SK-N-SH (cell line): Measurements from ENCODE around the gene MAS1L. TPM values are rescaled to one million over a fixed set of nuclear protein-coding genes. Genes with fewer than 3 reads are reported as not detected.

Experiments
- CTCF ChIA-PET: fragments of 300-600, 350-600 bp; formaldehyde crosslinking; extraction: SDS; loops from one replicate; lab custom pipeline; 2021; lab: Yijun Ruan, JAX
- POLR2A ChIA-PET: fragments of 350-600 bp; sonication (Branson Sonifier 250); formaldehyde crosslinking; extraction: SDS; loops from one replicate; lab custom pipeline; 2020; ENCODE audit warnings: antibody characterized with exemption, inconsistent platforms; lab: Yijun Ruan, JAX
- DNase-seq: peaks from one replicate; pipeline ENCODE4 v3.0.0; 2012
- H2AFZ ChIP-seq: fragments of 200-600 bp; sonication (generic); 2 replicates; pipeline ENCODE4 v1.8.1; 2016; ENCODE audit warnings: antibody characterized with exemption, mild to moderate bottlenecking, low read depth
- H3F3A ChIP-seq: fragments of 200-600 bp; sonication (generic); replicated peaks from 2 replicates; pipeline ENCODE3; 2016; ENCODE audit warnings: antibody characterized with exemption, mild to moderate bottlenecking; ENCODE audit not compliant: insufficient read depth
- H3K27ac ChIP-seq, 2 experiments: fragments of 200-500 bp in 1 of 2; fragments of 200-600 bp in 1 of 2; sonication (Bioruptor generic) in 1 of 2; sonication (generic), shearing (Covaris generic) in 1 of 2; 2 replicates each; pipeline versions ENCODE4 v1.5.1 to v1.6.1; 2014 to 2016; ENCODE audit warnings: low read depth in 2 of 2, inconsistent platforms in 1 of 2, low read length in 1 of 2, mild to moderate bottlenecking in 1 of 2, mixed read lengths in 1 of 2
- H3K27me3 ChIP-seq: fragments of 200-600 bp; sonication (generic), shearing (Covaris generic); 2 replicates; pipeline ENCODE4 v1.6.1; 2016; ENCODE audit warnings: mixed run types; ENCODE audit not compliant: insufficient read depth
- H3K36me3 ChIP-seq, 2 experiments: fragments of 200-500 bp in 1 of 2; fragments of 200-600 bp in 1 of 2; sonication (Bioruptor generic) in 1 of 2; sonication (generic) in 1 of 2; replicated peaks in 1 of 2; 2 replicates each; pipeline versions ENCODE3 to v1.5.1; 2014 to 2016; ENCODE audit warnings: low read length in 1 of 2, mild to moderate bottlenecking in 1 of 2; ENCODE audit not compliant: insufficient read depth in 2 of 2, control insufficient read depth in 1 of 2
- H3K4me1 ChIP-seq, 2 experiments: fragments of 200-500 bp in 1 of 2; fragments of 200-600 bp in 1 of 2; sonication (Bioruptor generic) in 1 of 2; sonication (generic), shearing (Covaris generic) in 1 of 2; 2 replicates each; pipeline versions ENCODE4 v1.5.1 to v1.6.1; 2014 to 2016; ENCODE audit warnings: low read depth in 1 of 2, low read length in 1 of 2, mixed run types in 1 of 2; ENCODE audit not compliant: insufficient read depth in 2 of 2, control insufficient read depth in 1 of 2
- H3K4me2 ChIP-seq: fragments of 200-600 bp; sonication (generic), shearing (Covaris generic); 2 replicates; pipeline ENCODE4 v1.6.1; 2017; ENCODE audit warnings: mixed run types
- H3K4me3 ChIP-seq, 2 experiments: fragments of 200-500 bp in 1 of 2; fragments of 200-600 bp in 1 of 2; sonication (Bioruptor generic) in 1 of 2; sonication (generic), shearing (Covaris generic) in 1 of 2; 2 replicates each; pipeline versions ENCODE4 v1.5.1 to v1.8.1; 2014 to 2016; ENCODE audit warnings: low read depth in 2 of 2, inconsistent platforms in 1 of 2, low read length in 1 of 2, mild to moderate bottlenecking in 1 of 2, mixed read lengths in 1 of 2, moderate library complexity in 1 of 2
- H3K79me2 ChIP-seq: fragments of 200-600 bp; sonication (generic); 2 replicates; pipeline ENCODE4 v1.8.1; 2017; ENCODE audit warnings: mild to moderate bottlenecking; ENCODE audit not compliant: insufficient read depth
- H3K9ac ChIP-seq: fragments of 200-600 bp; sonication (generic); 2 replicates; pipeline ENCODE4 v1.6.1; 2017; ENCODE audit warnings: mixed run types
- H3K9me2 ChIP-seq: fragments of 200-600 bp; sonication (generic); 2 replicates; pipeline ENCODE4 v1.6.1; 2017; ENCODE audit warnings: mixed run types
- H3K9me3 ChIP-seq: fragments of 200-600 bp; sonication (generic); 2 replicates; pipeline ENCODE4 v1.6.1; 2017; ENCODE audit warnings: mixed run types, mild to moderate bottlenecking, moderate library complexity
- H4K20me1 ChIP-seq: fragments of 200-600 bp; sonication (generic); 2 replicates; pipeline ENCODE4 v1.6.1; 2017; ENCODE audit warnings: mild to moderate bottlenecking, mixed run types; ENCODE audit not compliant: insufficient read depth
- EP300 ChIP-seq, 2 experiments: IDR thresholded peaks; 2 replicates each; pipeline versions ENCODE4 v1.4.0 to v1.6.1; 2012; ENCODE audit warnings: borderline replicate concordance in 1 of 2, low read depth in 1 of 2, low read length in 1 of 2
- FOSL2 ChIP-seq: IDR thresholded peaks from 2 replicates; pipeline ENCODE4 v1.4.0; 2012; ENCODE audit warnings: low read depth, mild to moderate bottlenecking, moderate library complexity, borderline replicate concordance
- FOXJ3 ChIP-seq: sonication (generic); formaldehyde crosslinking; IDR thresholded peaks from 2 replicates; pipeline ENCODE4 v1.5.1; 2020; ENCODE audit warnings: mild to moderate bottlenecking, missing genetic modification reagents
- MAX ChIP-seq: IDR thresholded peaks from 2 replicates; pipeline ENCODE4 v1.4.0; 2012; ENCODE audit warnings: low read depth
- MEF2A ChIP-seq: IDR thresholded peaks from 2 replicates; pipeline ENCODE4 v1.4.0; 2012; ENCODE audit warnings: low read depth, borderline replicate concordance
- MXI1 ChIP-seq: IDR thresholded peaks from 2 replicates; pipeline ENCODE4 v1.6.1; 2012; ENCODE audit warnings: mild to moderate bottlenecking, low read depth, low read length, improper control_type of control experiment
- RCOR1 ChIP-seq: fragments of 150-350 bp; IDR thresholded peaks from 2 replicates; pipeline ENCODE4 v1.6.1; 2017; ENCODE audit warnings: antibody characterized with exemption, low read length
- RFX5 ChIP-seq: IDR thresholded peaks from 2 replicates; pipeline ENCODE4 v1.6.1; 2012; ENCODE audit warnings: mild to moderate bottlenecking, improper control_type of control experiment, low read length
- TAF1 ChIP-seq: IDR thresholded peaks from 2 replicates; pipeline ENCODE4 v1.6.1; 2012; ENCODE audit warnings: low read depth, mild to moderate bottlenecking, low read length, moderate library complexity, borderline replicate concordance
- YY1 ChIP-seq: IDR thresholded peaks from 2 replicates; pipeline ENCODE4 v1.4.0; 2012; ENCODE audit warnings: low read depth, mild to moderate bottlenecking
- WGBS: methylation state at CpG from one replicate; pipeline ENCODE4 v1.1.6; 2017; ENCODE audit warnings: low lambda C conversion rate; 5-methylcytosine and 5-hydroxymethylcytosine counted together
- polyA plus RNA-seq, 3 experiments: library from polyadenylated mRNA; depleted of rRNA; stranded (reverse); fragments of >200 nt; gene quantifications; 2 replicates each; pipeline ENCODE4 v1.2.3, GENCODE V29; 2012
- TF ChIP-seq, protein P1 (sequence below): IDR thresholded peaks from 2 replicates; pipeline ENCODE4 v1.4.0; 2012; ENCODE audit warnings: low read depth, borderline replicate concordance

The MAS1L gene
- polyA plus RNA-seq, 1 of the 3 experiments (the other 2 are of a cell fraction) = not detected

GRCh38 chr6:29530671-29531310, 43.0 kb upstream of the MAS1L start:
- no peak overlapping the region for H3K27ac ChIP-seq
- H3F3A ChIP-seq = no peaks in the 10 kb centered on the region
- TF ChIP-seq, protein P1, sequence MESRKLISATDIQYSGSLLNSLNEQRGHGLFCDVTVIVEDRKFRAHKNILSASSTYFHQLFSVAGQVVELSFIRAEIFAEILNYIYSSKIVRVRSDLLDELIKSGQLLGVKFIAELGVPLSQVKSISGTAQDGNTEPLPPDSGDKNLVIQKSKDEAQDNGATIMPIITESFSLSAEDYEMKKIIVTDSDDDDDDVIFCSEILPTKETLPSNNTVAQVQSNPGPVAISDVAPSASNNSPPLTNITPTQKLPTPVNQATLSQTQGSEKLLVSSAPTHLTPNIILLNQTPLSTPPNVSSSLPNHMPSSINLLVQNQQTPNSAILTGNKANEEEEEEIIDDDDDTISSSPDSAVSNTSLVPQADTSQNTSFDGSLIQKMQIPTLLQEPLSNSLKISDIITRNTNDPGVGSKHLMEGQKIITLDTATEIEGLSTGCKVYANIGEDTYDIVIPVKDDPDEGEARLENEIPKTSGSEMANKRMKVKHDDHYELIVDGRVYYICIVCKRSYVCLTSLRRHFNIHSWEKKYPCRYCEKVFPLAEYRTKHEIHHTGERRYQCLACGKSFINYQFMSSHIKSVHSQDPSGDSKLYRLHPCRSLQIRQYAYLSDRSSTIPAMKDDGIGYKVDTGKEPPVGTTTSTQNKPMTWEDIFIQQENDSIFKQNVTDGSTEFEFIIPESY = no peak
- no peak for TF ChIP-seq RCOR1
- TF ChIP-seq EP300 (IDR thresholded peaks at IDR 0.05; ENCODE audit: borderline replicate concordance in 1 of 2, low read depth in 1 of 2, low read length in 1 of 2) = no peak
- TF ChIP-seq MAX = no peak
- TF ChIP-seq FOSL2 = no peak
- TF ChIP-seq MXI1 = no peak
- H2AFZ ChIP-seq = no peak overlapping the region
- no peak overlapping the region for H3K9ac ChIP-seq
- H4K20me1 ChIP-seq = no peaks in the 10 kb centered on the region
- no peaks in the 10 kb centered on the region for H3K36me3 ChIP-seq
- no peaks in the 10 kb centered on the region for H3K4me1 ChIP-seq
- H3K4me3 ChIP-seq = no peak overlapping the region
- CTCF ChIA-PET = interaction anchor here (1.6 kb wide), 1 partner anchor 122 kb away, joined by 5 read pairs; no protein-coding TSS in a partner anchor
- POLR2A ChIA-PET = no interaction called here
- no peaks in the 10 kb centered on the region for H3K9me3 ChIP-seq
- H3K4me2 ChIP-seq = no peak overlapping the region
- no peaks in the 10 kb centered on the region for H3K9me2 ChIP-seq
- DNase-seq = no peak
- no peaks in the 10 kb centered on the region for H3K79me2 ChIP-seq
- H3K27me3 ChIP-seq = peaks cover 43% of the 10 kb centered on the region; the same call in 1 of the 2 replicates
- WGBS = 0% methylated on average over 1 of the region's 2 CpGs

DNA sequence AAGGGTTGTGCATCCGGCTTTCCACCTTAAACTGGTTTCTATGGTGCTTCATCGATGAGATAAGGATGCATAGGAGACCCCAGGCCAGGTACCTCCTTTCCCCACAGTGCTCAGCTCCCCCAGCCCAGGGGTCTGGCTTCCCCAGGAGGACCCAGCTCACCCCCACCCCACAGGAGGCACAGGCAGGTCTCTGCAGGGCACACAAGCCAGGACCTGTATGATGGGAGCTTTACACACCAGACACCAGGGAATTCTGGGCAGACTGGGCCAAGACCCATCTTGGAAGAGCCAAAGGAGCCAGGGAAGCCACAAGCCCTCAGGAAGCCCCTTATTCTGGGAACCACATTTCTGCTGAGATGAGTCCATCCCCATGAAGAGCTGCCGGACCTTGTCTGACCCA, 42.2 kb upstream of the MAS1L start:
- no peak overlapping the region for H3K27ac ChIP-seq
- POLR2A ChIA-PET = no interaction called here
- 18% methylated on average over 3 of the region's 3 CpGs for WGBS

More for the DNA sequence above, 42.2 kb upstream of the MAS1L start:
- H3F3A ChIP-seq = no peaks in the 10 kb centered on the region
- no peaks in the 10 kb centered on the region for H3K79me2 ChIP-seq
- DNase-seq = no peak
- TF ChIP-seq RFX5 (no peak), TAF1 (no peak), FOXJ3 (CRISPR knock-in tag) (no peak), YY1 (no peak), MEF2A (no peak)
- no peak overlapping the region for H3K4me2 ChIP-seq
- H3K36me3 ChIP-seq = no peaks in the 10 kb centered on the region
- no peaks in the 10 kb centered on the region for H3K9me2 ChIP-seq
- no peak overlapping the region for H3K9ac ChIP-seq
- no peak overlapping the region for H2AFZ ChIP-seq
- no peaks in the 10 kb centered on the region for H4K20me1 ChIP-seq
- peaks cover 45% of the 10 kb centered on the region; the same call in 1 of the 2 replicates for H3K27me3 ChIP-seq
- no peak overlapping the region for H3K4me3 ChIP-seq
- H3K4me1 ChIP-seq = no peaks in the 10 kb centered on the region
- H3K9me3 ChIP-seq = no peaks in the 10 kb centered on the region
- CTCF ChIA-PET = no interaction called here
